DND-41 (cell line): Measurements from ENCODE around the gene RGP1.

Experiments used
- EZH2 ChIP-seq: IDR thresholded peaks from 3 replicates; pipeline ENCODE4 v1.6.1; 2012; ENCODE audit warnings: borderline replicate concordance, low read depth, mild to moderate bottlenecking, moderate library complexity, low read length, inconsistent platforms; ENCODE audit not compliant: severe bottlenecking
- TF ChIP-seq, protein P1 (sequence below): IDR thresholded peaks from 2 replicates; pipeline ENCODE4 v1.5.1; 2012; ENCODE audit warnings: borderline replicate concordance, low read length, moderate library complexity, mild to moderate bottlenecking; ENCODE audit not compliant: poor library complexity, severe bottlenecking; ENCODE audit errors: extremely low read depth

DNA sequence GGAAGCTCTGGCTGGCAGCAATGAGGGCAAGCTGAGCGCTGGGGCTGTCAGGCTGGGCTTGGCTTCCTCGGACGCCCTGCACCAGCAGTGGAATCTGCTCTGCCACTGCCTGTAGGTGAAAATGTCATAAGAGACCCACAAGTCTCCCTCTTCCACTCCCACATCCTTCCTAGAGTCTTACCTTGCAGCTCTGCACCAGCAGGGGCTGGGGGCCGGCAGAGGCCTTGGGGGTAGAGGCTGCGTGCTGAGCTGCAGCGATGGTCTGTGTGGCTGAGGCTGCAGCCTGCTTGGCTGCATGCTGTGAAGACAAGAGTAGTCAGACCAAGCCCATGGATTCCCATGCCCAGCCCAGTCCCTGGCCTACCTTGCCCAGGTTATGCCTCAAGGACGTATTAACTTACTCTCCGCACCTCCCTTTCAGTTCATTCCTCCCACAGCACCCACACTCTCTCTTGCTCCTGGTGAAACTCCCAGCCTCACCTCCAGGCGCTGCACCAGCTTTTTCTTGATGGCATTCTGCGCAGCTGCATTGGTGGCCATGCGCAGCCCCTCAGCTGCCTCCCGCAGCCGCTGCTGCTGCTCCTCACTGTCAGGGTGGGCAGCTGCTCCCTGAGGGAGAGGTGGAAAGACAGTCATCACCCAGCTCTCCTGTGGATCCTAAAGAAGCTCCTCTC lies 34.4 kb upstream of the RGP1 start:
- TF ChIP-seq, protein P1, sequence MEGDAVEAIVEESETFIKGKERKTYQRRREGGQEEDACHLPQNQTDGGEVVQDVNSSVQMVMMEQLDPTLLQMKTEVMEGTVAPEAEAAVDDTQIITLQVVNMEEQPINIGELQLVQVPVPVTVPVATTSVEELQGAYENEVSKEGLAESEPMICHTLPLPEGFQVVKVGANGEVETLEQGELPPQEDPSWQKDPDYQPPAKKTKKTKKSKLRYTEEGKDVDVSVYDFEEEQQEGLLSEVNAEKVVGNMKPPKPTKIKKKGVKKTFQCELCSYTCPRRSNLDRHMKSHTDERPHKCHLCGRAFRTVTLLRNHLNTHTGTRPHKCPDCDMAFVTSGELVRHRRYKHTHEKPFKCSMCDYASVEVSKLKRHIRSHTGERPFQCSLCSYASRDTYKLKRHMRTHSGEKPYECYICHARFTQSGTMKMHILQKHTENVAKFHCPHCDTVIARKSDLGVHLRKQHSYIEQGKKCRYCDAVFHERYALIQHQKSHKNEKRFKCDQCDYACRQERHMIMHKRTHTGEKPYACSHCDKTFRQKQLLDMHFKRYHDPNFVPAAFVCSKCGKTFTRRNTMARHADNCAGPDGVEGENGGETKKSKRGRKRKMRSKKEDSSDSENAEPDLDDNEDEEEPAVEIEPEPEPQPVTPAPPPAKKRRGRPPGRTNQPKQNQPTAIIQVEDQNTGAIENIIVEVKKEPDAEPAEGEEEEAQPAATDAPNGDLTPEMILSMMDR = no peak
- no peak for TF ChIP-seq EZH2
